Neutrophil (primary cell): ENCODE data around the gene TGM1.
A peak's percentile ranks its signal among the peaks of the same experiment; 100 is the strongest.
"Not testable (repeated sequence)": the region's sequence is repeated elsewhere in the genome, so short reads cannot be mapped to it uniquely, and the experiment has no call there.

Source experiments
- H3K27ac ChIP-seq: fragments of 200-600 bp; sonication (generic); 2 replicates; pipeline ENCODE4 v1.5.1; 2016; ENCODE audit warnings: mild to moderate bottlenecking, moderate library complexity
- H3K27me3 ChIP-seq: fragments of 200-600 bp; sonication (generic); 2 replicates; pipeline ENCODE4 v1.6.0; 2016; ENCODE audit warnings: mild to moderate bottlenecking
- H3K36me3 ChIP-seq: fragments of 200-600 bp; sonication (generic); 2 replicates; pipeline ENCODE4 v1.5.1; 2017
- H3K4me1 ChIP-seq, 2 experiments: fragments of 200-600 bp in 1 of 2; sonication (generic) in 1 of 2; 1 replicate in 1 of 2; 2 replicates in 1 of 2; pipeline versions ENCODE4 v1.5.1 to v1.6.1; 2013 to 2016; ENCODE audit warnings: low read depth in 1 of 2, low read length in 1 of 2, mild to moderate bottlenecking in 1 of 2, moderate library complexity in 1 of 2; ENCODE audit not compliant: control insufficient read depth in 1 of 2, insufficient read depth in 1 of 2
- H3K4me3 ChIP-seq, 2 experiments: fragments of 200-600 bp in 1 of 2; sonication (generic) in 1 of 2; 1 replicate in 1 of 2; 2 replicates in 1 of 2; pipeline ENCODE4 v1.5.1; 2013 to 2016; ENCODE audit warnings: low read depth in 1 of 2, low read length in 1 of 2, mild to moderate bottlenecking in 1 of 2, moderate library complexity in 1 of 2
- H3K9me3 ChIP-seq: fragments of 200-600 bp; sonication (generic); 2 replicates; pipeline ENCODE4 v1.5.1; 2016
- CTCF ChIP-seq: fragments of 200-600 bp; sonication (generic); IDR thresholded peaks from 2 replicates; pipeline ENCODE4 v1.5.1; 2016; ENCODE audit warnings: antibody characterized with exemption

The TGM1 gene

GRCh38 chr14:24249230-24250021 is 13.6 kb downstream of the TGM1 start:
- H3K36me3 ChIP-seq = peaks cover 18% of the 10 kb centered on the region
- H3K4me3 ChIP-seq = no peak overlapping the region
- TF ChIP-seq CTCF = no peak
- no peaks in the 10 kb centered on the region for H3K4me1 ChIP-seq
- no peaks in the 10 kb centered on the region for H3K27me3 ChIP-seq
- no peak overlapping the region for H3K27ac ChIP-seq
- no peaks in the 10 kb centered on the region for H3K9me3 ChIP-seq

GRCh38 chr14:24247422-24247821 is 15.6 kb downstream of the TGM1 start:
- Histone ChIP-seq H3K9me3 (no peaks in the 10 kb centered on the region), H3K27me3 (no peaks in the 10 kb centered on the region), H3K36me3 (peaks cover 2% of the 10 kb centered on the region), H3K27ac (no peak overlapping the region), H3K4me3 (no peak overlapping the region), H3K4me1 (peaks cover 7 to 14% of the 10 kb centered on the region in 2 experiments)
- TF ChIP-seq CTCF = no peak

GRCh38 chr14:24246765-24247212 is 16.2 kb downstream of the TGM1 start:
- TF ChIP-seq CTCF = no peak
- Histone ChIP-seq H3K27me3 (no peaks in the 10 kb centered on the region), H3K4me3 (no peak overlapping the region), H3K9me3 (no peaks in the 10 kb centered on the region), H3K4me1 (peaks cover 10 to 16% of the 10 kb centered on the region in 2 experiments), H3K27ac (no peak overlapping the region), H3K36me3 (no peaks in the 10 kb centered on the region)

GRCh38 chr14:24245350-24245749 is 17.6 kb downstream of the TGM1 start:
- not testable (repeated sequence) for H3K36me3 ChIP-seq, H3K9me3 ChIP-seq, H3K27ac ChIP-seq, H3K27me3 ChIP-seq, H3K4me3 ChIP-seq
- peaks cover 25 to 30% of the 10 kb centered on the region in 2 experiments for H3K4me1 ChIP-seq

GRCh38 chr14:24243336-24243836 is 19.6 kb downstream of the TGM1 start:
- Histone ChIP-seq H3K36me3 (peaks cover 29% of the 10 kb centered on the region), H3K9me3 (no peaks in the 10 kb centered on the region), H3K4me1 (peaks cover 44 to 50% of the 10 kb centered on the region in 2 experiments), H3K4me3 (peak overlapping the region; percentile 71 to 81), H3K27ac (peak overlapping the region; percentile 100), H3K27me3 (no peaks in the 10 kb centered on the region)
- TF ChIP-seq CTCF = no peak

GRCh38 chr14:24241829-24242443 is 21.0 kb downstream of the TGM1 start:
- H3K4me1 ChIP-seq = peaks cover 49 to 53% of the 10 kb centered on the region in 2 experiments
- peak overlapping the region; percentile 71 to 81 for H3K4me3 ChIP-seq

More at GRCh38 chr14:24241829-24242443, 21.0 kb downstream of the TGM1 start:
- Histone ChIP-seq H3K27me3 (no peaks in the 10 kb centered on the region), H3K36me3 (peaks cover 44% of the 10 kb centered on the region), H3K27ac (peak overlapping the region; percentile 100), H3K9me3 (no peaks in the 10 kb centered on the region)
- peak; percentile 83 for TF ChIP-seq CTCF
